ENCODE data around the gene USH1C.

GRCh38 chr11:17525570-17525969 lies 18.6 kb downstream of the USH1C start:
- TF ChIP-seq RCOR1 (IDR thresholded peaks at IDR 0.05; ENCODE audit: borderline replicate concordance in 1 of 2, low read depth in 2 of 2, low read length in 2 of 2), result no peak
- TF ChIP-seq TAL1 (IDR thresholded peaks at IDR 0.05), result no peak
- no peak for TF ChIP-seq ZNF217 (CRISPR knock-in tag; IDR thresholded peaks at IDR 0.05)
- no peak for TF ChIP-seq CTCF (IDR thresholded peaks at IDR 0.05 in 2 of 3, conservative IDR thresholded peaks at IDR 0.05 in 1 of 3; ENCODE audit: insufficient read depth in 2 of 3, low read depth in 1 of 3, low read length in 3 of 3)
- TF ChIP-seq RAD21 (CRISPR knock-in tag; conservative IDR thresholded peaks at IDR 0.05 in 1 of 2, IDR thresholded peaks at IDR 0.05 in 1 of 2), result no peak
- no peak for TF ChIP-seq SIX5 (IDR thresholded peaks at IDR 0.05; ENCODE audit: borderline replicate concordance in 1 of 2, insufficient read depth in 1 of 2, low read depth in 1 of 2, low read length in 2 of 2)
